GM13976 (cell line): Measurements from ENCODE around the gene CIB4.

Experiments
- DNase-seq: peaks from one replicate; pipeline ENCODE4 v3.0.0; 2012; ENCODE audit warnings: low spot score
- CTCF ChIP-seq: IDR thresholded peaks from 2 replicates; pipeline ENCODE4 v1.5.1; 2012; ENCODE audit warnings: borderline replicate concordance, mild to moderate bottlenecking; ENCODE audit not compliant: insufficient read depth; ENCODE audit errors: extremely low read depth, missing control alignments, control extremely low read depth
- in situ Hi-C: fragments of 300-500 bp; cut with MboI; formaldehyde crosslinking; loops from one replicate; pipeline ENCODE4 v1.12.0; 2022; ENCODE audit warnings: low sequenced_read_pairs, mixed read lengths, inconsistent platforms; ENCODE audit not compliant: unreplicated experiment

Gene CIB4

GRCh38 chr2:26557244-26557925 is 83.8 kb downstream of the CIB4 start:
- no peak for DNase-seq
- in situ Hi-C loops = no loop called here
- no peak for TF ChIP-seq CTCF

GRCh38 chr2:26556309-26557243 is 84.6 kb downstream of the CIB4 start:
- in situ Hi-C loops = no loop called here
- TF ChIP-seq CTCF = no peak
- no peak for DNase-seq

GRCh38 chr2:26555246-26556133 is 85.7 kb downstream of the CIB4 start:
- in situ Hi-C loops = no loop called here
- no peak for TF ChIP-seq CTCF
- DNase-seq = no peak

- DNase-seq = no peak
- in situ Hi-C loops = no loop called here
- no peak for TF ChIP-seq CTCF
Measured at GRCh38 chr2:26552641-26553374, 88.4 kb downstream of the CIB4 start.

GRCh38 chr2:26550276-26551015 is 90.7 kb downstream of the CIB4 start:
- in situ Hi-C loops = no loop called here

More at GRCh38 chr2:26550276-26551015, 90.7 kb downstream of the CIB4 start:
- TF ChIP-seq CTCF = no peak
- DNase-seq = no peak
